HL-60 (cell line): ENCODE data around the gene ZFHX3.

Experiments used
- DNase-seq, 2 experiments: peaks; one replicate each; pipeline ENCODE4 v3.0.0-alpha.2; 2010 to 2020; ENCODE audit warnings: low read depth in 1 of 2, low spot score in 1 of 2
- H3K27ac ChIP-seq: fragments of 250-450 bp; sonication (Bioruptor Pico); replicated peaks from 2 replicates; pipeline ENCODE4 v1.5.1; 2020; ENCODE audit warnings: mild to moderate bottlenecking, moderate library complexity
- H3K27me3 ChIP-seq: fragments of 250-450 bp; sonication (Bioruptor Pico); 2 replicates; pipeline ENCODE4 v1.5.1; 2021; ENCODE audit warnings: mild to moderate bottlenecking, moderate library complexity; ENCODE audit not compliant: insufficient read depth, poor library complexity, severe bottlenecking
- H3K4me3 ChIP-seq: replicated peaks from 2 replicates; pipeline ENCODE4 v1.5.1; 2011; ENCODE audit warnings: mild to moderate bottlenecking, control low read depth, low read length; ENCODE audit not compliant: insufficient read depth
- CTCF ChIP-seq: IDR thresholded peaks from one replicate; pipeline ENCODE4 v1.5.1; 2011; ENCODE audit warnings: low read length, control low read depth, inconsistent platforms; ENCODE audit not compliant: insufficient read depth
- GABPA ChIP-seq: IDR thresholded peaks from 2 replicates; pipeline ENCODE4 v1.6.1; 2012; ENCODE audit warnings: low read depth
- POLR2AphosphoS5 ChIP-seq: IDR thresholded peaks from 2 replicates; pipeline ENCODE4 v1.6.1; 2012; ENCODE audit warnings: low read depth
- REST ChIP-seq: IDR thresholded peaks from 2 replicates; pipeline ENCODE4 v1.6.1; 2012; ENCODE audit warnings: low read depth; ENCODE audit not compliant: insufficient replicate concordance
- SPI1 ChIP-seq: IDR thresholded peaks from 2 replicates; pipeline ENCODE4 v1.6.1; 2012; ENCODE audit warnings: low read depth, mild to moderate bottlenecking, borderline replicate concordance

ZFHX3 gene

GRCh38 chr16:72889616-72890582 is 158.0 kb downstream of the ZFHX3 start:
- Histone ChIP-seq H3K27ac (no peak overlapping the region), H3K4me3 (no peak overlapping the region), H3K27me3 (no peaks in the 10 kb centered on the region)
- TF ChIP-seq POLR2AphosphoS5: no peak
- TF ChIP-seq SPI1: 0 out of 2 replicates have a peak, but pooled peaks have one; percentile 5
- DNase-seq: peak in 1 of 2 experiments; percentile 23

- no peaks in the 10 kb centered on the region for H3K27me3 ChIP-seq
- TF ChIP-seq SPI1 (no peak), CTCF (no peak), REST (no peak), POLR2AphosphoS5 (no peak), GABPA (no peak)
- H3K4me3 ChIP-seq: no peak overlapping the region
- DNase-seq: no peak
- H3K27ac ChIP-seq: no peak overlapping the region
These were observed 160.4 kb downstream of the ZFHX3 start for GRCh38 chr16:72887537-72887936.

- H3K4me3 ChIP-seq: no peak overlapping the region
- DNase-seq: no peak
These were observed 161.5 kb downstream of the ZFHX3 start for GRCh38 chr16:72886346-72886974.

More at GRCh38 chr16:72886346-72886974, 161.5 kb downstream of the ZFHX3 start:
- no peak overlapping the region for H3K27ac ChIP-seq
- no peak for TF ChIP-seq GABPA
- TF ChIP-seq REST: no peak
- no peak for TF ChIP-seq POLR2AphosphoS5
- TF ChIP-seq CTCF: no peak
- no peaks in the 10 kb centered on the region for H3K27me3 ChIP-seq
